Activated naive CD4-positive, alpha-beta T cell treated with anti-CD3 and anti-CD28 coated beads, Interleukin-2, amount 50 U/mL, for 24 hours (primary cell): Measurements from ENCODE around the gene MMP1.

Source experiments
- H3K27ac Mint-ChIP-seq: one replicate; pipeline ENCODE4 v1.8.0; 2021; ENCODE audit warnings: mild to moderate bottlenecking, mixed read lengths
- H3K27me3 Mint-ChIP-seq: one replicate; pipeline ENCODE4 v1.8.0; 2021; ENCODE audit warnings: mixed read lengths
- H3K36me3 Mint-ChIP-seq: one replicate; pipeline ENCODE4 v1.8.0; 2021; ENCODE audit warnings: mixed read lengths
- H3K4me1 Mint-ChIP-seq: one replicate; pipeline ENCODE4 v1.8.0; 2021; ENCODE audit warnings: mixed read lengths
- H3K4me3 Mint-ChIP-seq: one replicate; pipeline ENCODE4 v1.8.0; 2021; ENCODE audit warnings: mild to moderate bottlenecking, mixed read lengths
- H3K9me3 Mint-ChIP-seq: one replicate; pipeline ENCODE4 v1.8.0; 2021; ENCODE audit warnings: mixed read lengths

The MMP1 gene

GRCh38 chr11:102819491-102819890 is 21.5 kb upstream of the MMP1 start:
- H3K4me1 Mint-ChIP-seq: no peaks in the 10 kb centered on the region
- no peaks in the 10 kb centered on the region for H3K36me3 Mint-ChIP-seq
- H3K9me3 Mint-ChIP-seq: peaks cover 12% of the 10 kb centered on the region
- no peak overlapping the region for H3K4me3 Mint-ChIP-seq
- peaks cover 1% of the 10 kb centered on the region for H3K27me3 Mint-ChIP-seq
- H3K27ac Mint-ChIP-seq: no peak overlapping the region

GRCh38 chr11:102813484-102813883 is 15.5 kb upstream of the MMP1 start:
- no peak overlapping the region for H3K4me3 Mint-ChIP-seq
- H3K27me3 Mint-ChIP-seq: peaks cover 2% of the 10 kb centered on the region
- no peaks in the 10 kb centered on the region for H3K36me3 Mint-ChIP-seq
- H3K4me1 Mint-ChIP-seq: no peaks in the 10 kb centered on the region
- H3K27ac Mint-ChIP-seq: no peak overlapping the region
- peaks cover 10% of the 10 kb centered on the region for H3K9me3 Mint-ChIP-seq

GRCh38 chr11:102812188-102812587 is 14.2 kb upstream of the MMP1 start:
- Mint-ChIP-seq H3K36me3 (no peaks in the 10 kb centered on the region), H3K27me3 (peaks cover 2% of the 10 kb centered on the region), H3K27ac (no peak overlapping the region), H3K9me3 (peaks cover 7% of the 10 kb centered on the region), H3K4me1 (no peaks in the 10 kb centered on the region), H3K4me3 (no peak overlapping the region)

GRCh38 chr11:102810950-102811660 is 13.1 kb upstream of the MMP1 start:
- Mint-ChIP-seq H3K4me1 (no peaks in the 10 kb centered on the region), H3K27me3 (peaks cover 1% of the 10 kb centered on the region), H3K4me3 (no peak overlapping the region), H3K27ac (no peak overlapping the region), H3K9me3 (no peaks in the 10 kb centered on the region), H3K36me3 (no peaks in the 10 kb centered on the region)

- Mint-ChIP-seq H3K36me3 (no peaks in the 10 kb centered on the region), H3K9me3 (no peaks in the 10 kb centered on the region), H3K27ac (no peak overlapping the region), H3K4me1 (no peaks in the 10 kb centered on the region), H3K4me3 (no peak overlapping the region), H3K27me3 (peaks cover 1% of the 10 kb centered on the region)
These were observed 12.0 kb upstream of the MMP1 start for GRCh38 chr11:102809971-102810370.

GRCh38 chr11:102807921-102808320 is 10.0 kb upstream of the MMP1 start:
- H3K4me3 Mint-ChIP-seq: no peak overlapping the region
- no peaks in the 10 kb centered on the region for H3K4me1 Mint-ChIP-seq
- H3K27me3 Mint-ChIP-seq: peaks cover 6% of the 10 kb centered on the region
- no peaks in the 10 kb centered on the region for H3K36me3 Mint-ChIP-seq
- no peaks in the 10 kb centered on the region for H3K9me3 Mint-ChIP-seq
- H3K27ac Mint-ChIP-seq: no peak overlapping the region

- H3K36me3 Mint-ChIP-seq: no peaks in the 10 kb centered on the region
- no peak overlapping the region for H3K4me3 Mint-ChIP-seq
- peaks cover 9% of the 10 kb centered on the region for H3K27me3 Mint-ChIP-seq
- H3K27ac Mint-ChIP-seq: no peak overlapping the region
- H3K4me1 Mint-ChIP-seq: no peaks in the 10 kb centered on the region
- no peaks in the 10 kb centered on the region for H3K9me3 Mint-ChIP-seq
These were observed 8.3 kb upstream of the MMP1 start for GRCh38 chr11:102806296-102806695.

GRCh38 chr11:102802341-102802740 is 4.4 kb upstream of the MMP1 start:
- Mint-ChIP-seq H3K36me3 (no peaks in the 10 kb centered on the region), H3K4me3 (no peak overlapping the region), H3K4me1 (no peaks in the 10 kb centered on the region), H3K27ac (no peak overlapping the region), H3K27me3 (peaks cover 8% of the 10 kb centered on the region), H3K9me3 (no peaks in the 10 kb centered on the region)

- no peak overlapping the region for H3K4me3 Mint-ChIP-seq
- no peaks in the 10 kb centered on the region for H3K9me3 Mint-ChIP-seq
- no peak overlapping the region for H3K27ac Mint-ChIP-seq
- H3K36me3 Mint-ChIP-seq: no peaks in the 10 kb centered on the region
- H3K4me1 Mint-ChIP-seq: no peaks in the 10 kb centered on the region
- H3K27me3 Mint-ChIP-seq: peaks cover 8% of the 10 kb centered on the region
These were observed 2.8 kb upstream of the MMP1 start for GRCh38 chr11:102800767-102801166.

- Mint-ChIP-seq H3K27me3 (peaks cover 8% of the 10 kb centered on the region), H3K27ac (no peak overlapping the region), H3K36me3 (no peaks in the 10 kb centered on the region), H3K4me3 (no peak overlapping the region), H3K4me1 (no peaks in the 10 kb centered on the region), H3K9me3 (no peaks in the 10 kb centered on the region)
These were observed 1.9 kb upstream of the MMP1 start for GRCh38 chr11:102799681-102800340.

- no peaks in the 10 kb centered on the region for H3K4me1 Mint-ChIP-seq
- no peak overlapping the region for H3K4me3 Mint-ChIP-seq
- H3K27me3 Mint-ChIP-seq: peaks cover 2% of the 10 kb centered on the region
- H3K27ac Mint-ChIP-seq: no peak overlapping the region
- H3K9me3 Mint-ChIP-seq: no peaks in the 10 kb centered on the region
- no peaks in the 10 kb centered on the region for H3K36me3 Mint-ChIP-seq
These were observed 3.6 kb downstream of the MMP1 start for GRCh38 chr11:102794382-102794781.

GRCh38 chr11:102793677-102794290 is 4.2 kb downstream of the MMP1 start:
- H3K27me3 Mint-ChIP-seq: peaks cover 2% of the 10 kb centered on the region
- no peaks in the 10 kb centered on the region for H3K9me3 Mint-ChIP-seq
- no peaks in the 10 kb centered on the region for H3K36me3 Mint-ChIP-seq
- H3K4me3 Mint-ChIP-seq: no peak overlapping the region
- H3K4me1 Mint-ChIP-seq: no peaks in the 10 kb centered on the region
- H3K27ac Mint-ChIP-seq: no peak overlapping the region

- Mint-ChIP-seq H3K27me3 (peaks cover 2% of the 10 kb centered on the region), H3K27ac (no peak overlapping the region), H3K4me3 (no peak overlapping the region), H3K4me1 (no peaks in the 10 kb centered on the region), H3K36me3 (no peaks in the 10 kb centered on the region), H3K9me3 (no peaks in the 10 kb centered on the region)
These were observed 5.4 kb downstream of the MMP1 start for GRCh38 chr11:102792604-102793003.

GRCh38 chr11:102791271-102792036 is 6.5 kb downstream of the MMP1 start:
- Mint-ChIP-seq H3K9me3 (no peaks in the 10 kb centered on the region), H3K4me3 (no peak overlapping the region), H3K27me3 (peaks cover 2% of the 10 kb centered on the region), H3K4me1 (no peaks in the 10 kb centered on the region), H3K27ac (no peak overlapping the region), H3K36me3 (no peaks in the 10 kb centered on the region)

GRCh38 chr11:102788334-102788995 is 9.5 kb downstream of the MMP1 start:
- H3K27me3 Mint-ChIP-seq: peaks cover 3% of the 10 kb centered on the region
- H3K4me1 Mint-ChIP-seq: no peaks in the 10 kb centered on the region
- no peaks in the 10 kb centered on the region for H3K36me3 Mint-ChIP-seq
- no peak overlapping the region for H3K27ac Mint-ChIP-seq
- H3K4me3 Mint-ChIP-seq: no peak overlapping the region
- no peaks in the 10 kb centered on the region for H3K9me3 Mint-ChIP-seq
